ENCODE data around the gene ANKMY1. TPM values are rescaled to one million over a fixed set of nuclear protein-coding genes. Genes with fewer than 3 reads are reported as not detected.

ANKMY1 gene
- total and polyA plus RNA-seq, 2 donors (not counting 1 experiment from before 2014, with no cell fraction given), result 51.7 to 72.1 TPM

DNA sequence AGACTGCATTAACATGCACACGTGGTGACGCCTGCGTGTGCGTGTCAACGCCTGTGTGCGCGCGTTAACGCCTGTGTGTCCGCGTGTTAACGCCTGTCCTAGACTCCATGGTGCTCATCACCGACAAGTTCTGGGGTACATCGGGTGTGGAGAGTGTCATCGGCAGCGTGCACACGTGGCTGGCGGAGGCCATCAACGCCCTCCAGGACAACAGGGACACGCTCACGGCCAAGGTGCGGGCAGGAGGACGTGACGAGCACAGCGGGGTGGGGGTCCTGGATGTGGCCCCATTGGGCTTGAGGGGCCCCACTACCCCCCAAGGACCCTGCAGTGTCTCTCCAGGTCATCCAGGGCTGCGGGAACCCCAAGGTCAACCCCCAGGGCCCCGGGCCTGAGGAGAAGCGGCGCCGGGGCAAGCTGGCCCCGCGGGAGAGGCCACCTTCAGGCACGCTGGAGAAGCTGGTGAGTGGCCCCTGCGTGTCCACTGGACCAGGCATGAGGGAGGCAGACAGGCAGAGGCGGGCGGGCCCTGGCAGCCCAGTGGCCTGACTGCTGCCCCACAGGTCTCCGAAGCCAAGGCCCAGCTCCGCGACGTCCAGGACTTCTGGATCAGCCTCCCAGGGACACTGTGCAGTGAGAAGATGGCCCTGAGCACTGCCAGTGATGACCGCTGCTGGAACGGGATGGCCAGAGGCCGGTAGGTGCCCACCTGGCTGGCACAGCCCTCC, 93.1 kb downstream of the ANKMY1 start:
- H3K4me1 ChIP-seq (ENCODE audit: control insufficient read depth in 2 of 2, insufficient read depth in 2 of 2, low read length in 2 of 2), result no peaks in the 10 kb centered on the region
- no peak for TF ChIP-seq EZH2 (IDR thresholded peaks at IDR 0.05; ENCODE audit: borderline replicate concordance, insufficient read depth, low read depth, low read length, poor library complexity, severe bottlenecking)
- TF ChIP-seq, protein P1, sequence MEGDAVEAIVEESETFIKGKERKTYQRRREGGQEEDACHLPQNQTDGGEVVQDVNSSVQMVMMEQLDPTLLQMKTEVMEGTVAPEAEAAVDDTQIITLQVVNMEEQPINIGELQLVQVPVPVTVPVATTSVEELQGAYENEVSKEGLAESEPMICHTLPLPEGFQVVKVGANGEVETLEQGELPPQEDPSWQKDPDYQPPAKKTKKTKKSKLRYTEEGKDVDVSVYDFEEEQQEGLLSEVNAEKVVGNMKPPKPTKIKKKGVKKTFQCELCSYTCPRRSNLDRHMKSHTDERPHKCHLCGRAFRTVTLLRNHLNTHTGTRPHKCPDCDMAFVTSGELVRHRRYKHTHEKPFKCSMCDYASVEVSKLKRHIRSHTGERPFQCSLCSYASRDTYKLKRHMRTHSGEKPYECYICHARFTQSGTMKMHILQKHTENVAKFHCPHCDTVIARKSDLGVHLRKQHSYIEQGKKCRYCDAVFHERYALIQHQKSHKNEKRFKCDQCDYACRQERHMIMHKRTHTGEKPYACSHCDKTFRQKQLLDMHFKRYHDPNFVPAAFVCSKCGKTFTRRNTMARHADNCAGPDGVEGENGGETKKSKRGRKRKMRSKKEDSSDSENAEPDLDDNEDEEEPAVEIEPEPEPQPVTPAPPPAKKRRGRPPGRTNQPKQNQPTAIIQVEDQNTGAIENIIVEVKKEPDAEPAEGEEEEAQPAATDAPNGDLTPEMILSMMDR (IDR thresholded peaks at IDR 0.05), result no peak
- H3K79me2 ChIP-seq (ENCODE audit: control insufficient read depth, insufficient read depth, low read length), result no peaks in the 10 kb centered on the region
- H3K9me3 ChIP-seq (ENCODE audit: control extremely low read depth in 1 of 3, control insufficient read depth in 2 of 3, insufficient read depth in 1 of 3, low read length in 2 of 3), result peaks cover 0 to 3% (median 0%) of the 10 kb centered on the region in 3 donors
- WGBS (ENCODE audit: insufficient coverage), result 90% methylated on average over 43 of the region's 43 CpGs
- H3K9ac ChIP-seq (ENCODE audit: low read length), result no peak overlapping the region
- ChIA-PET CTCF (no interaction called here), POLR2A (no interaction called here)
- no peaks in the 10 kb centered on the region for H3K27me3 ChIP-seq (replicated peaks in 1 of 4; ENCODE audit: control extremely low read depth in 1 of 4, control insufficient read depth in 3 of 4, insufficient read depth in 4 of 4, low read length in 3 of 4)
- Mint-ChIP-seq H3K27ac (no peak overlapping the region), H3K4me3 (no peak overlapping the region), H3K27me3 (no peaks in the 10 kb centered on the region), H3K9me3 (ENCODE audit: insufficient read depth) (no peaks in the 10 kb centered on the region), H3K4me1 (no peaks in the 10 kb centered on the region)
- ATAC-seq (ENCODE audit: low read depth), result no peak
- H3K27ac ChIP-seq (ENCODE audit: low read length in 2 of 2), result no peak overlapping the region
- intact Hi-C loops (cut with micrococcal nuclease), result no loop called here
- no peak overlapping the region for H2AFZ ChIP-seq (ENCODE audit: insufficient read depth, low read depth, low read length, poor library complexity, severe bottlenecking)
- no peaks in the 10 kb centered on the region for H3K36me3 ChIP-seq (replicated peaks in 1 of 2; ENCODE audit: control extremely low read depth in 1 of 2, control insufficient read depth in 1 of 2, extremely low read depth in 1 of 2, insufficient read depth in 2 of 2, low read length in 1 of 2)
- H3K4me3 ChIP-seq (ENCODE audit: control extremely low read depth in 1 of 5, extremely low read depth in 1 of 5, insufficient read depth in 1 of 5, low read depth in 2 of 5, low read length in 4 of 5), result no peak overlapping the region
- H4K20me1 ChIP-seq (ENCODE audit: control insufficient read depth, insufficient read depth, low read length, poor library complexity, severe bottlenecking), result no peaks in the 10 kb centered on the region
- no peak for DNase-seq
- no peak overlapping the region for H3K4me2 ChIP-seq (replicated peaks; ENCODE audit: low read depth, low read length, poor library complexity, severe bottlenecking)

DNA sequence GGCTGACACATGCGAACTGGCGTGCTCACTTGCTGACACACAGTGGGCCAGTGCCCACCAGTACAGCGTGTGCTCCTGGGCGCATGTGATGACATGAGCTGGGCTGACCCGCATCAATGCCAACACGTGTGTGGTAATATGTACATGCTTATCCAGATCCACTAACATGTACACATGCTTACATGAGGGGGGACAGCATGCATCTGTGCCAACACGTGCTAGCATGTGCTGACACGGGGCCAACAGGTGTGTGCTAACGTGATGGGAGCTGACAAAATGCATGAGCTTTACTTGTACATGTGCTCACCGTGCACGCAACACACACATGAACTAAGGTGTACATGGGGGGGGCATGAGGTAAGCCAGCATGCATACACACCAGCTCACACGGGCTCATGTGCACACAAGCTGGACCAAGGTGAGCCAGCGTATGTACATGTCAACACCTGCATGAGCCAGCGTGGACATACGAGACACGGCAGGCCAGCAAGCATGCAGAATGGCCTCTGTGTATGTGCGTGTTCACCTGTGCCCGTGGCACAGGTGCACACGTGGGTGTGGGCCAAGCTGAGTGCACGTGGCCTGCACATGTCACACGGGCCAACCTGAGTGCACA, 93.8 kb downstream of the ANKMY1 start:
- Histone ChIP-seq H3K36me3 (replicated peaks in 1 of 2; ENCODE audit: control extremely low read depth in 1 of 2, control insufficient read depth in 1 of 2, extremely low read depth in 1 of 2, insufficient read depth in 2 of 2, low read length in 1 of 2) (no peaks in the 10 kb centered on the region), H3K27me3 (replicated peaks in 1 of 4; ENCODE audit: control extremely low read depth in 1 of 4, control insufficient read depth in 3 of 4, insufficient read depth in 4 of 4, low read length in 3 of 4) (no peaks in the 10 kb centered on the region), H3K27ac (ENCODE audit: low read length in 2 of 2) (no peak overlapping the region), H3K79me2 (ENCODE audit: control insufficient read depth, insufficient read depth, low read length) (no peaks in the 10 kb centered on the region), H2AFZ (ENCODE audit: insufficient read depth, low read depth, low read length, poor library complexity, severe bottlenecking) (no peak overlapping the region), H3K9me3 (ENCODE audit: control extremely low read depth in 1 of 3, control insufficient read depth in 2 of 3, insufficient read depth in 1 of 3, low read length in 2 of 3) (peaks cover 0 to 3% (median 0%) of the 10 kb centered on the region in 3 donors), H3K9ac (ENCODE audit: low read length) (no peak overlapping the region), H4K20me1 (ENCODE audit: control insufficient read depth, insufficient read depth, low read length, poor library complexity, severe bottlenecking) (no peaks in the 10 kb centered on the region), H3K4me3 (ENCODE audit: control extremely low read depth in 1 of 5, extremely low read depth in 1 of 5, insufficient read depth in 1 of 5, low read depth in 2 of 5, low read length in 4 of 5) (no peak overlapping the region), H3K4me2 (replicated peaks; ENCODE audit: low read depth, low read length, poor library complexity, severe bottlenecking) (no peak overlapping the region), H3K4me1 (ENCODE audit: control insufficient read depth in 2 of 2, insufficient read depth in 2 of 2, low read length in 2 of 2) (no peaks in the 10 kb centered on the region)
- H3K4me3 Mint-ChIP-seq, result no peak overlapping the region
- intact Hi-C loops (cut with micrococcal nuclease), result no loop called here
- TF ChIP-seq EZH2 (IDR thresholded peaks at IDR 0.05; ENCODE audit: borderline replicate concordance, insufficient read depth, low read depth, low read length, poor library complexity, severe bottlenecking), result no peak
- TF ChIP-seq, protein P1 (IDR thresholded peaks at IDR 0.05), result no peak
- no peaks in the 10 kb centered on the region for H3K4me1 Mint-ChIP-seq
- DNase-seq, result no peak
- H3K27ac Mint-ChIP-seq, result no peak overlapping the region
- H3K9me3 Mint-ChIP-seq (ENCODE audit: insufficient read depth), result no peaks in the 10 kb centered on the region
- 94% methylated on average over 21 of the region's 21 CpGs for WGBS (ENCODE audit: insufficient coverage)
- ATAC-seq (ENCODE audit: low read depth), result no peak
- ChIA-PET CTCF (no interaction called here), POLR2A (no interaction called here)
- no peaks in the 10 kb centered on the region for H3K27me3 Mint-ChIP-seq
